HepG2 (cell line): Measurements from ENCODE around the gene VPS11. TPM values are rescaled to one million over a fixed set of nuclear protein-coding genes. Genes with fewer than 3 reads are reported as not detected.
A peak's percentile ranks its signal among the peaks of the same experiment; 100 is the strongest.

Experiments used
- CSRNP2 ChIP-seq: sonication (generic); formaldehyde crosslinking; conservative IDR thresholded peaks from 2 replicates; pipeline ENCODE4 v1.8.0; 2022; ENCODE audit warnings: low read depth, missing genetic modification reagents
- DMAP1 ChIP-seq: IDR thresholded peaks from 2 replicates; pipeline ENCODE4 v1.6.1; 2016
- LBX2 ChIP-seq: sonication (generic); formaldehyde crosslinking; IDR thresholded peaks from 2 replicates; pipeline ENCODE4 v1.5.0; 2020; ENCODE audit warnings: missing genetic modification reagents, mild to moderate bottlenecking, borderline replicate concordance
- ONECUT2 ChIP-seq: sonication (generic); formaldehyde crosslinking; IDR thresholded peaks from 2 replicates; pipeline ENCODE4 v1.4.0; 2020; ENCODE audit warnings: missing genetic modification reagents
- PHF20 ChIP-seq: sonication (generic); formaldehyde crosslinking; IDR thresholded peaks from 2 replicates; pipeline ENCODE4 v1.5.0; 2020; ENCODE audit warnings: mild to moderate bottlenecking, missing genetic modification reagents
- PRPF4 ChIP-seq: fragments of 200-400 bp; formaldehyde crosslinking; IDR thresholded peaks from 2 replicates; pipeline ENCODE4 v1.6.1; 2016; ENCODE audit warnings: low read length, low read depth; ENCODE audit not compliant: poor library complexity, severe bottlenecking
- RAD21 ChIP-seq: fragments of 450-650 bp; formaldehyde crosslinking; IDR thresholded peaks from 2 replicates; pipeline ENCODE4 v1.5.0; 2020; ENCODE audit warnings: mild to moderate bottlenecking
- RBM22 ChIP-seq: fragments of 200-400 bp; formaldehyde crosslinking; optimal IDR thresholded peaks from 2 replicates; pipeline ENCODE3; 2017; ENCODE audit warnings: mild to moderate bottlenecking, low read length, moderate library complexity
- RNF219 ChIP-seq: sonication (generic); formaldehyde crosslinking; IDR thresholded peaks from 2 replicates; pipeline ENCODE4 v1.5.0; 2020; ENCODE audit warnings: mild to moderate bottlenecking, missing genetic modification reagents
- SALL2 ChIP-seq: sonication (generic); formaldehyde crosslinking; IDR thresholded peaks from 2 replicates; pipeline ENCODE4 v1.8.1; 2023; ENCODE audit warnings: mild to moderate bottlenecking, missing genetic modification reagents, inconsistent platforms
- SRSF1 ChIP-seq: fragments of 200-400 bp; formaldehyde crosslinking; optimal IDR thresholded peaks from 2 replicates; pipeline ENCODE3; 2017; ENCODE audit warnings: mild to moderate bottlenecking, low read depth, low read length, moderate library complexity
- SRSF4 ChIP-seq: fragments of 200-400 bp; formaldehyde crosslinking; IDR thresholded peaks from one replicate; pipeline ENCODE4 v1.6.1; 2018; ENCODE audit warnings: mild to moderate bottlenecking, low read depth, low read length, moderate library complexity; ENCODE audit not compliant: poor library complexity, severe bottlenecking
- ZGPAT ChIP-seq: IDR thresholded peaks from 2 replicates; pipeline ENCODE4 v1.6.1; 2016; ENCODE audit warnings: mild to moderate bottlenecking
- ZMYM2 ChIP-seq: sonication (generic); formaldehyde crosslinking; IDR thresholded peaks from 2 replicates; pipeline ENCODE4 v1.8.0; 2022; ENCODE audit warnings: mild to moderate bottlenecking, missing genetic modification reagents
- ZNF225 ChIP-seq: sonication (generic); formaldehyde crosslinking; IDR thresholded peaks from 2 replicates; pipeline ENCODE4 v1.4.0; 2020; ENCODE audit warnings: mild to moderate bottlenecking, missing genetic modification reagents
- ZNF337 ChIP-seq: sonication (generic); formaldehyde crosslinking; IDR thresholded peaks from 2 replicates; pipeline ENCODE4 v1.5.1; 2020; ENCODE audit warnings: missing genetic modification reagents, low read depth, mild to moderate bottlenecking, borderline replicate concordance
- ZNF350 ChIP-seq: sonication (generic); formaldehyde crosslinking; IDR thresholded peaks from 2 replicates; pipeline ENCODE4 v1.4.0; 2020; ENCODE audit warnings: mild to moderate bottlenecking, low read depth, missing genetic modification reagents, borderline replicate concordance
- ZNF563 ChIP-seq: sonication (generic); formaldehyde crosslinking; IDR thresholded peaks from 2 replicates; pipeline ENCODE4 v1.8.0; 2022; ENCODE audit warnings: mild to moderate bottlenecking, moderate library complexity, missing genetic modification reagents
- ZNF598 ChIP-seq: sonication (generic); formaldehyde crosslinking; IDR thresholded peaks from 2 replicates; pipeline ENCODE4 v1.5.1; 2020; ENCODE audit warnings: mild to moderate bottlenecking, missing genetic modification reagents, borderline replicate concordance
- polyA plus RNA-seq, 8 experiments: library from polyadenylated mRNA; depleted of rRNA in 3 of 8; stranded (reverse) in 7 of 8; unstranded in 1 of 8; fragments of >200 nt; fragmentation: Illumina TruSeq in 4 of 8; extraction: Trizol in 4 of 8; gene quantifications; 2 replicates each; pipeline versions ENCODE4 v1.2.1 to v1.2.3, GENCODE V29; 2011 to 2016; ENCODE audit warnings: low read depth in 4 of 8, missing spikeins in 1 of 8, mixed read lengths in 1 of 8; ENCODE audit not compliant: insufficient read depth in 1 of 8
- total RNA-seq, 5 experiments: library from RNA; depleted of rRNA; stranded (reverse); fragments of >200 nt; fragmentation: Illumina TruSeq; extraction: Trizol; gene quantifications; 2 replicates each; pipeline ENCODE4 v1.2.3, GENCODE V29; 2016; ENCODE audit warnings: low read depth in 1 of 5

VPS11 gene
- total and polyA plus RNA-seq, 2 of the 13 experiments (the other 11 are each of a cell fraction or from before 2014, with no cell fraction given): 13.7 to 21.6 TPM

- no peak for TF ChIP-seq RNF219
- TF ChIP-seq ZNF563 (CRISPR knock-in tag): peak; percentile 76; the same call in 1 of the 2 replicates
- peak; percentile 79 for TF ChIP-seq ZGPAT (CRISPR knock-in tag)
- peak; percentile 48; the same call in 1 of the 2 replicates for TF ChIP-seq SALL2 (CRISPR knock-in tag)
- TF ChIP-seq LBX2 (CRISPR knock-in tag): no peak
- no peak for TF ChIP-seq SRSF4
- TF ChIP-seq PRPF4: no peak
- no peak; the same call in 1 of the 2 replicates for TF ChIP-seq ZNF598 (CRISPR knock-in tag)
- TF ChIP-seq ZNF337 (CRISPR knock-in tag): 0 out of 2 replicates have a peak, but pooled peaks have one; percentile 80
- TF ChIP-seq RBM22: peak; percentile 68
- no peak for TF ChIP-seq ZNF225 (CRISPR knock-in tag)
- peak; percentile 45; the same call in 1 of the 2 replicates for TF ChIP-seq RAD21 (CRISPR knock-in tag)
- no peak for TF ChIP-seq SRSF1
- no peak for TF ChIP-seq ONECUT2 (CRISPR knock-in tag)
- peak; percentile 88 for TF ChIP-seq DMAP1 (CRISPR knock-in tag)
- TF ChIP-seq ZNF350 (CRISPR knock-in tag): peak; percentile 24; the same call in 1 of the 2 replicates
- TF ChIP-seq CSRNP2 (CRISPR knock-in tag): no peak
- TF ChIP-seq PHF20 (CRISPR knock-in tag): peak; percentile 80
- 0 out of 2 replicates have a peak, but pooled peaks have one; percentile 24 for TF ChIP-seq ZMYM2
These were observed 17.2 kb downstream of the VPS11 start, which contains the start of gene HMBS (continued) for GRCh38 chr11:119084663-119085436.
